Endodermal cell (in vitro differentiated cells): Measurements from ENCODE around the gene PROSER2. TPM values are rescaled to one million over a fixed set of nuclear protein-coding genes. Genes with fewer than 3 reads are reported as not detected.

Experiments used
- DNase-seq: peaks from one replicate; pipeline ENCODE4 v3.0.0-alpha.2; 2017
- H3K27ac ChIP-seq: 2 replicates; pipeline ENCODE4 v1.5.1; 2013; ENCODE audit warnings: mild to moderate bottlenecking, low read depth, low read length, moderate library complexity
- H3K27me3 ChIP-seq: 2 replicates; pipeline ENCODE4 v1.6.1; 2013; ENCODE audit warnings: mild to moderate bottlenecking, low read length, moderate library complexity; ENCODE audit not compliant: insufficient read depth, control insufficient read depth, poor library complexity, severe bottlenecking
- H3K36me3 ChIP-seq: 2 replicates; pipeline ENCODE4 v1.7.0; 2013; ENCODE audit warnings: mild to moderate bottlenecking, low read length, moderate library complexity; ENCODE audit not compliant: control insufficient read depth, insufficient read depth
- H3K4me1 ChIP-seq: one replicate; pipeline ENCODE4 v1.7.0; 2013; ENCODE audit warnings: low read length; ENCODE audit not compliant: control insufficient read depth, insufficient read depth
- H3K4me3 ChIP-seq: 2 replicates; pipeline ENCODE4 v1.5.1; 2013; ENCODE audit warnings: mild to moderate bottlenecking, low read length, moderate library complexity
- H3K9ac ChIP-seq: 2 replicates; pipeline ENCODE4 v1.6.1; 2013; ENCODE audit warnings: mild to moderate bottlenecking, low read length, moderate library complexity; ENCODE audit not compliant: poor library complexity, severe bottlenecking; ENCODE audit errors: extremely low read depth
- H3K9me3 ChIP-seq: 2 replicates; pipeline ENCODE4 v1.6.1; 2013; ENCODE audit warnings: mild to moderate bottlenecking, low read length, moderate library complexity; ENCODE audit not compliant: control insufficient read depth
- H3K27ac Mint-ChIP-seq: 2 replicates; pipeline ENCODE4 v1.8.0; 2020; ENCODE audit warnings: mixed read lengths
- H3K27me3 Mint-ChIP-seq: 2 replicates; pipeline ENCODE4 v1.8.0; 2021; ENCODE audit warnings: mild to moderate bottlenecking, mixed read lengths; ENCODE audit not compliant: insufficient read depth
- H3K36me3 Mint-ChIP-seq: 2 replicates; pipeline ENCODE4 v1.8.0; 2020; ENCODE audit warnings: low read depth, mixed read lengths
- H3K4me1 Mint-ChIP-seq: 2 replicates; pipeline ENCODE4 v1.8.0; 2020; ENCODE audit warnings: mixed read lengths
- H3K4me3 Mint-ChIP-seq: 2 replicates; pipeline ENCODE4 v1.8.0; 2020; ENCODE audit warnings: mild to moderate bottlenecking, moderate library complexity, mixed read lengths
- H3K9me3 Mint-ChIP-seq: 2 replicates; pipeline ENCODE4 v1.8.0; 2020; ENCODE audit warnings: mild to moderate bottlenecking, mixed read lengths
- WGBS, 2 experiments: methylation state at CpG; one replicate each; pipeline versions ENCODE4 v1.1.5 to v1.1.7; 2013; ENCODE audit warnings: missing lambda C conversion rate in 2 of 2, mixed read lengths in 1 of 2; ENCODE audit not compliant: insufficient coverage in 1 of 2, insufficient read length in 1 of 2; 5-methylcytosine and 5-hydroxymethylcytosine counted together
- total RNA-seq, 2 donors: library from RNA; stranded (reverse); fragmentation: NEBNext Ultra II Directional in 1 of 2; extraction: Animal tissue kit (Norgen Biotek cat#: 25700) in 1 of 2; gene quantifications; 2 replicates in 1 of 2; 3 replicates in 1 of 2; pipeline ENCODE4 v1.2.1, GENCODE V29; 2021
- TF ChIP-seq, protein P1 (sequence below): fragments of 200-600 bp; sonication (generic); conservative IDR thresholded peaks from 2 replicates; pipeline ENCODE4 v1.5.0; 2021; ENCODE audit warnings: antibody characterized with exemption, mild to moderate bottlenecking

Gene PROSER2
- total RNA-seq, 2 donors from 2014 or later = 13.2 to 18.9 TPM

DNA sequence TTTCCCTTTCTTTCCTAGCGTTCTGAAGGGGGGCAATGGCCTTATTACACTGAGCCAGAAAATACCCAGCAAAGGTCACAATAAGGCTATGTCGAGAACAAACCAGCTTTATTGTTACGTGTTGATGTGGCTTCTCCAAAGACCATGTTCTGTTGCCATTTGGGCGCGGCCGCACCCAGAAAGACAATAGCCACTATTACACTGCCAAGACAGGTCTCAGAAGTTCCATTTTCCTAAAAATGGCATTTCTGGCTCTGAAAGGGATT lies 77.8 kb downstream of the PROSER2 start:
- no peaks in the 10 kb centered on the region for H3K36me3 Mint-ChIP-seq
- no peak overlapping the region for H3K4me3 Mint-ChIP-seq
- Histone ChIP-seq H3K27me3 (no peaks in the 10 kb centered on the region), H3K4me1 (no peaks in the 10 kb centered on the region), H3K27ac (no peak overlapping the region), H3K36me3 (no peaks in the 10 kb centered on the region), H3K4me3 (no peak overlapping the region), H3K9ac (no peak overlapping the region), H3K9me3 (no peaks in the 10 kb centered on the region)
- DNase-seq = no peak
- H3K27ac Mint-ChIP-seq = no peak overlapping the region
- TF ChIP-seq, protein P1, sequence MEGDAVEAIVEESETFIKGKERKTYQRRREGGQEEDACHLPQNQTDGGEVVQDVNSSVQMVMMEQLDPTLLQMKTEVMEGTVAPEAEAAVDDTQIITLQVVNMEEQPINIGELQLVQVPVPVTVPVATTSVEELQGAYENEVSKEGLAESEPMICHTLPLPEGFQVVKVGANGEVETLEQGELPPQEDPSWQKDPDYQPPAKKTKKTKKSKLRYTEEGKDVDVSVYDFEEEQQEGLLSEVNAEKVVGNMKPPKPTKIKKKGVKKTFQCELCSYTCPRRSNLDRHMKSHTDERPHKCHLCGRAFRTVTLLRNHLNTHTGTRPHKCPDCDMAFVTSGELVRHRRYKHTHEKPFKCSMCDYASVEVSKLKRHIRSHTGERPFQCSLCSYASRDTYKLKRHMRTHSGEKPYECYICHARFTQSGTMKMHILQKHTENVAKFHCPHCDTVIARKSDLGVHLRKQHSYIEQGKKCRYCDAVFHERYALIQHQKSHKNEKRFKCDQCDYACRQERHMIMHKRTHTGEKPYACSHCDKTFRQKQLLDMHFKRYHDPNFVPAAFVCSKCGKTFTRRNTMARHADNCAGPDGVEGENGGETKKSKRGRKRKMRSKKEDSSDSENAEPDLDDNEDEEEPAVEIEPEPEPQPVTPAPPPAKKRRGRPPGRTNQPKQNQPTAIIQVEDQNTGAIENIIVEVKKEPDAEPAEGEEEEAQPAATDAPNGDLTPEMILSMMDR = no peak
- 96% methylated on average over 5 to 6 of the region's 6 CpGs for WGBS, 2 experiments
- H3K9me3 Mint-ChIP-seq = no peaks in the 10 kb centered on the region
- H3K4me1 Mint-ChIP-seq = peaks cover 6% of the 10 kb centered on the region
- no peaks in the 10 kb centered on the region for H3K27me3 Mint-ChIP-seq

DNA sequence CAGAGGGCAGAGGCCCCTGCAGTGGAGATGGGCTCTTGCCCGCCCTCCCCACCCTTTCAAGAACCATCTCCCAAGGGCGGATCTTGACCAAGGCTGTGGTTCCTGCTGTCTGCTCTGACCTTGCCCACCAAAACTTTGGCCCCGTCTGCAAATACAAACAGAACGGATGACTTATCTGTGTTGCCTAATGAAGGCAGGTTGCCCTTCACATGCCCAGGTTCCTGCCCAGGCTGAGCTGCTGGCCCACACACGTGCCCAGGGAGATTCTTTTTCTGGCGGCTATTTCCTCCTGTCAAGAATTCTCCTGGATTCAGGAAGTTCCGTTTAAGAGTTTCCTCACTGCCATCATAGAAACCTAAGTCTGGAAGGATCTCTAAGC lies 78.3 kb downstream of the PROSER2 start:
- H3K4me1 Mint-ChIP-seq = peaks cover 6% of the 10 kb centered on the region
- H3K4me3 Mint-ChIP-seq = no peak overlapping the region
- Histone ChIP-seq H3K4me3 (no peak overlapping the region), H3K4me1 (no peaks in the 10 kb centered on the region), H3K36me3 (no peaks in the 10 kb centered on the region), H3K9me3 (no peaks in the 10 kb centered on the region), H3K27me3 (no peaks in the 10 kb centered on the region), H3K9ac (no peak overlapping the region), H3K27ac (no peak overlapping the region)
- no peak for DNase-seq
- no peaks in the 10 kb centered on the region for H3K36me3 Mint-ChIP-seq
- H3K9me3 Mint-ChIP-seq = no peaks in the 10 kb centered on the region
- H3K27ac Mint-ChIP-seq = no peak overlapping the region
- WGBS, 2 experiments = 85 to 89% methylated on average over 5 to 7 of the region's 7 CpGs
- no peaks in the 10 kb centered on the region for H3K27me3 Mint-ChIP-seq
- TF ChIP-seq, protein P1 = no peak

DNA sequence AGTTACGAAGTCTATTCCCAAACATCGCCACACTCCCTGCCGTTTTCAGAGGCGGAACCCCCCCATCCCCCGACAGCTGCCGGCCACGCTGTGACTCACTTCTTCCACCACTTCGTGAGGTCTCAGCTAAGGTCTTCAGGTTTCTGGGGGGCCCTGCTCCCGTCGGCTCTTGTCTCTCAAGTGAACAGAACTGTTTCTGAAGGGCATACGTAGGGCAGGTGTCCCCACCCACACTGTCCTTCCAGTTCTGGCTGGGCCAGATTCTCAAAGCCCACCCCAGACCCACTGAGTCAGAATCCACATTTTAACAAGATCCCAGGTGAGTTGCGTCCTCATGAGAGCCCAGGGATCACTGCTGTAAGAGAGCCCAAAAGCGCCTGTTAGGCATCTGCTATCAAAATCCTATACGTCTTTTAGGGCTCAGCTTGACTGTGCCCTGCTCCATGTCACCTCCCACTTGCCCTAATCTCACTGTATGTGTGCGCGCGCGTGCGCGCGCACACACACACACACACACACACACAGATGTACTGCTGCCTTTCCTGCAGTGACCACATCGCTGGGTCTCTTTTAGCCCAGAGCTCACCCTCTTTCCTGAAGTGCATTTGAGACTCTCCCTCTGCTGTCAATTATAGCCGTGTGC lies 78.8 kb downstream of the PROSER2 start:
- Histone ChIP-seq H3K9ac (no peak overlapping the region), H3K36me3 (no peaks in the 10 kb centered on the region), H3K9me3 (no peaks in the 10 kb centered on the region), H3K4me3 (no peak overlapping the region), H3K27ac (no peak overlapping the region), H3K4me1 (no peaks in the 10 kb centered on the region), H3K27me3 (no peaks in the 10 kb centered on the region)
- H3K27ac Mint-ChIP-seq = peak overlapping the region; percentile 62
- H3K4me1 Mint-ChIP-seq = peaks cover 6% of the 10 kb centered on the region
- WGBS, 2 experiments = 82 to 83% methylated on average over 21 to 23 of the region's 23 CpGs
- DNase-seq = no peak
- no peaks in the 10 kb centered on the region for H3K27me3 Mint-ChIP-seq
- TF ChIP-seq, protein P1 = no peak
- no peaks in the 10 kb centered on the region for H3K36me3 Mint-ChIP-seq
- no peak overlapping the region for H3K4me3 Mint-ChIP-seq
- H3K9me3 Mint-ChIP-seq = no peaks in the 10 kb centered on the region
